Neural cell (in vitro differentiated cells): ENCODE results near the gene CYB5RL. TPM values are rescaled to one million over a fixed set of nuclear protein-coding genes. Genes with fewer than 3 reads are reported as not detected.

ENCODE experiments used
- H2AFZ ChIP-seq: fragments of 200-600, 300-800 bp; sonication (generic), shearing (Covaris generic); 2 replicates; pipeline ENCODE4 v1.6.0; 2014; ENCODE audit warnings: low read depth, mild to moderate bottlenecking, antibody characterized with exemption, low read length, moderate library complexity
- H3F3A ChIP-seq: fragments of 200-600 bp; shearing (Covaris generic); 2 replicates; pipeline ENCODE4 v1.6.1; 2016; ENCODE audit warnings: mild to moderate bottlenecking, moderate library complexity, mixed read lengths, antibody characterized with exemption, low read length; ENCODE audit not compliant: insufficient read depth, poor library complexity, severe bottlenecking
- H3K27ac ChIP-seq: fragments of 200-600, 300-800 bp; sonication (generic), shearing (Covaris generic); 2 replicates; pipeline ENCODE4 v1.5.1; 2014; ENCODE audit warnings: mild to moderate bottlenecking, low read length, moderate library complexity
- H3K27me3 ChIP-seq: fragments of 300-800, 200-600 bp; sonication (generic), shearing (Covaris generic); 2 replicates; pipeline ENCODE4 v1.6.0; 2014; ENCODE audit warnings: mild to moderate bottlenecking, low read depth, low read length, moderate library complexity; ENCODE audit not compliant: insufficient read depth
- H3K36me3 ChIP-seq: fragments of 300-800, 200-600 bp; sonication (generic), shearing (Covaris generic); 2 replicates; pipeline ENCODE4 v1.5.1; 2014; ENCODE audit warnings: mild to moderate bottlenecking, antibody characterized with exemption, low read length, moderate library complexity; ENCODE audit not compliant: insufficient read depth
- H3K4me2 ChIP-seq: fragments of 300-800, 200-600 bp; sonication (generic), shearing (Covaris generic); 2 replicates; pipeline ENCODE4 v1.6.0; 2014; ENCODE audit warnings: mild to moderate bottlenecking, low read length
- H3K4me3 ChIP-seq: fragments of 300-800, 200-600 bp; sonication (generic), shearing (Covaris generic); 2 replicates; pipeline ENCODE4 v1.5.1; 2014; ENCODE audit warnings: mild to moderate bottlenecking, low read length, moderate library complexity
- H3K79me2 ChIP-seq: fragments of 200-600 bp; shearing (Covaris generic); replicated peaks from 2 replicates; pipeline ENCODE4 v1.6.0; 2014; ENCODE audit warnings: mild to moderate bottlenecking, low read length, moderate library complexity; ENCODE audit not compliant: insufficient read depth
- H3K9ac ChIP-seq: fragments of 300-800, 200-600 bp; sonication (generic), shearing (Covaris generic); 2 replicates; pipeline ENCODE4 v1.6.1; 2016; ENCODE audit warnings: mild to moderate bottlenecking, low read length, mixed read lengths
- H3K9me2 ChIP-seq: fragments of 200-600 bp; shearing (Covaris generic); 2 replicates; pipeline ENCODE4 v1.6.1; 2016; ENCODE audit warnings: mild to moderate bottlenecking, low read length, mixed read lengths; ENCODE audit not compliant: insufficient read depth
- H3K9me3 ChIP-seq: fragments of 200-600, 300-800 bp; sonication (generic), shearing (Covaris generic); 2 replicates; pipeline ENCODE4 v1.6.1; 2016; ENCODE audit warnings: mild to moderate bottlenecking, mixed run types, low read length, moderate library complexity, mixed read lengths
- H4K20me1 ChIP-seq: fragments of 200-600 bp; shearing (Covaris generic); 2 replicates; pipeline ENCODE4 v1.6.1; 2016; ENCODE audit warnings: mild to moderate bottlenecking, mixed run types; ENCODE audit not compliant: insufficient read depth
- CTCF ChIP-seq: fragments of 450-650 bp; IDR thresholded peaks from 2 replicates; pipeline ENCODE4 v1.5.1; 2014; ENCODE audit warnings: antibody characterized with exemption, mild to moderate bottlenecking, moderate library complexity; ENCODE audit not compliant: poor library complexity, severe bottlenecking
- EP300 ChIP-seq: fragments of 450-650 bp; conservative IDR thresholded peaks from 2 replicates; pipeline ENCODE4 v1.6.1; 2014; ENCODE audit warnings: antibody characterized with exemption, mild to moderate bottlenecking, moderate library complexity; ENCODE audit not compliant: poor library complexity, severe bottlenecking
- EZH2 ChIP-seq: fragments of 200-600, 300-800 bp; shearing (Covaris generic), sonication (generic); IDR thresholded peaks from 2 replicates; pipeline ENCODE4 v1.6.1; 2014; ENCODE audit warnings: antibody characterized with exemption, low read length, borderline replicate concordance, mild to moderate bottlenecking; ENCODE audit not compliant: insufficient read depth, poor library complexity, severe bottlenecking
- MXI1 ChIP-seq: fragments of 450-650 bp; conservative IDR thresholded peaks from 2 replicates; pipeline ENCODE4 v1.6.1; 2014; ENCODE audit warnings: antibody characterized with exemption, mild to moderate bottlenecking; ENCODE audit not compliant: poor library complexity, severe bottlenecking
- POLR2AphosphoS5 ChIP-seq: IDR thresholded peaks from 2 replicates; pipeline ENCODE4 v1.6.1; 2012
- RAD21 ChIP-seq: fragments of 450-650 bp; conservative IDR thresholded peaks from 2 replicates; pipeline ENCODE4 v1.6.1; 2014; ENCODE audit warnings: antibody characterized with exemption, mild to moderate bottlenecking, moderate library complexity
- REST ChIP-seq: IDR thresholded peaks from 2 replicates; pipeline ENCODE4 v1.6.1; 2012; ENCODE audit warnings: borderline replicate concordance
- SMC3 ChIP-seq: fragments of 450-650 bp; conservative IDR thresholded peaks from 2 replicates; pipeline ENCODE4 v1.6.1; 2014; ENCODE audit warnings: antibody characterized with exemption, mild to moderate bottlenecking, moderate library complexity; ENCODE audit not compliant: poor library complexity
- TAF1 ChIP-seq: IDR thresholded peaks from 2 replicates; pipeline ENCODE4 v1.6.1; 2012; ENCODE audit warnings: low read depth
- polyA plus RNA-seq: library from polyadenylated mRNA; depleted of rRNA; stranded (reverse); fragments of >200 nt; gene quantifications from 2 replicates; pipeline ENCODE4 v1.2.3, GENCODE V29; 2014

CYB5RL gene
- polyA plus RNA-seq, 1 donor from 2014 or later, result 1.6 TPM

GRCh38 chr1:54173681-54174080, 26.1 kb downstream of the CYB5RL start:
- Histone ChIP-seq H3K27ac (peak overlapping the region; percentile 19), H3F3A (no peaks in the 10 kb centered on the region), H4K20me1 (no peaks in the 10 kb centered on the region), H3K4me2 (peak overlapping the region; percentile 14), H3K27me3 (no peaks in the 10 kb centered on the region), H3K9me2 (no peaks in the 10 kb centered on the region), H3K4me3 (no peak overlapping the region), H3K9me3 (no peaks in the 10 kb centered on the region), H3K9ac (no peak overlapping the region), H3K79me2 (no peaks in the 10 kb centered on the region), H3K36me3 (no peaks in the 10 kb centered on the region), H2AFZ (no peak overlapping the region)
- TF ChIP-seq EP300, result no peak

- Histone ChIP-seq H3K9me2 (no peaks in the 10 kb centered on the region), H3K27ac (peak overlapping the region; percentile 19), H3K4me3 (no peak overlapping the region), H3K4me2 (no peak overlapping the region), H2AFZ (no peak overlapping the region), H3F3A (no peaks in the 10 kb centered on the region), H3K79me2 (no peaks in the 10 kb centered on the region), H3K36me3 (no peaks in the 10 kb centered on the region), H4K20me1 (no peaks in the 10 kb centered on the region), H3K9me3 (no peaks in the 10 kb centered on the region), H3K27me3 (no peaks in the 10 kb centered on the region), H3K9ac (no peak overlapping the region)
- TF ChIP-seq CTCF (no peak), RAD21 (no peak), POLR2AphosphoS5 (no peak), MXI1 (no peak), SMC3 (no peak), REST (no peak), EP300 (no peak), TAF1 (no peak), EZH2 (no peak)
Observed at GRCh38 chr1:54172614-54173599, 26.9 kb downstream of the CYB5RL start.
